Mucosa of gallbladder (tissue), 1 donor: Measurements from ENCODE around the gene TULP4. TPM values are rescaled to one million over a fixed set of nuclear protein-coding genes. Genes with fewer than 3 reads are reported as not detected.
A peak's percentile ranks its signal among the peaks of the same experiment; 100 is the strongest.

Experiments
- DNase-seq: peaks from one replicate; pipeline ENCODE4 v3.0.0-alpha.2; 2020; ENCODE audit warnings: low spot score
- total RNA-seq: library from RNA; stranded (reverse); gene quantifications from one replicate; pipeline ENCODE4 v1.2.1, GENCODE V29; 2021
- donor health status: DM: no; HTN: no; CAD: no.

TULP4 gene
- 93.0 TPM for total RNA-seq

GRCh38 chr6:158312165-158312564 is at the start of gene TULP4:
TULP4 (plus strand) TSS chr6:158312465; CDS start chr6:158314017, 1,552 bp downstream.
- no peak for DNase-seq

- DNase-seq: no peak
Measured at GRCh38 chr6:158262755-158263154, 49.5 kb upstream of the TULP4 start.

- no peak for DNase-seq
Measured at GRCh38 chr6:158264180-158264579, 48.1 kb upstream of the TULP4 start.

GRCh38 chr6:158266131-158266530 is 46.1 kb upstream of the TULP4 start:
- no peak for DNase-seq

- no peak for DNase-seq
Measured at GRCh38 chr6:158268361-158269147, 43.7 kb upstream of the TULP4 start.

GRCh38 chr6:158269657-158270056 is 42.6 kb upstream of the TULP4 start:
- no peak for DNase-seq

GRCh38 chr6:158270389-158271127 is 41.7 kb upstream of the TULP4 start:
- DNase-seq: no peak

- DNase-seq: no peak
Measured at GRCh38 chr6:158272324-158272723, 39.9 kb upstream of the TULP4 start.

GRCh38 chr6:158278004-158278403 is 34.3 kb upstream of the TULP4 start:
- no peak for DNase-seq

- DNase-seq: no peak
Measured at GRCh38 chr6:158279615-158280014, 32.6 kb upstream of the TULP4 start.

GRCh38 chr6:158283304-158283980 is 28.8 kb upstream of the TULP4 start:
- no peak for DNase-seq

- peak; percentile 32 for DNase-seq
Measured at GRCh38 chr6:158284007-158284875, 28.0 kb upstream of the TULP4 start.

GRCh38 chr6:158284876-158285655 is 27.2 kb upstream of the TULP4 start:
- no peak for DNase-seq

GRCh38 chr6:158285656-158286021 is 26.6 kb upstream of the TULP4 start:
- DNase-seq: no peak

GRCh38 chr6:158286413-158286812 is 25.9 kb upstream of the TULP4 start:
- no peak for DNase-seq

- DNase-seq: no peak
Measured at GRCh38 chr6:158287047-158287446, 25.2 kb upstream of the TULP4 start.

- DNase-seq: no peak
Measured at GRCh38 chr6:158290040-158290439, 22.2 kb upstream of the TULP4 start.

GRCh38 chr6:158290659-158291058 is 21.6 kb upstream of the TULP4 start:
- DNase-seq: no peak

GRCh38 chr6:158292016-158292415 is 20.2 kb upstream of the TULP4 start:
- no peak for DNase-seq

GRCh38 chr6:158293122-158293521 is 19.1 kb upstream of the TULP4 start:
- no peak for DNase-seq
